ENCODE results near the gene CXCL3. TPM values are rescaled to one million over a fixed set of nuclear protein-coding genes. Genes with fewer than 3 reads are reported as not detected.

Gene CXCL3
- total RNA-seq, 1 donor from 2014 or later, result 1.4 TPM

- FAIRE-seq (no peak), DNase-seq (ENCODE audit: low read depth) (no peak)
- no peak overlapping the region for H3K27ac Mint-ChIP-seq (ENCODE audit: unreplicated experiment)
- no peak overlapping the region for H2AFZ ChIP-seq (ENCODE audit: low read depth, low read length)
- H3K27me3 ChIP-seq (ENCODE audit: insufficient read depth, low read length), result no peaks in the 10 kb centered on the region
- H3K9ac ChIP-seq (ENCODE audit: low read length), result no peak overlapping the region
- H3K4me3 ChIP-seq (ENCODE audit: insufficient read depth, low read depth, low read length), result no peak overlapping the region
- H3K4me3 Mint-ChIP-seq (ENCODE audit: unreplicated experiment), result no peak overlapping the region
- H3K4me2 ChIP-seq (ENCODE audit: low read length), result no peak overlapping the region
- H3K36me3 Mint-ChIP-seq (ENCODE audit: low read depth, unreplicated experiment), result no peaks in the 10 kb centered on the region
- peaks cover 6% of the 10 kb centered on the region for H3K4me1 Mint-ChIP-seq (ENCODE audit: low read depth, unreplicated experiment)
- no peaks in the 10 kb centered on the region for H4K20me1 ChIP-seq (ENCODE audit: insufficient read depth, low read length)
- H3K79me2 ChIP-seq (ENCODE audit: insufficient read depth, low read length), result no peaks in the 10 kb centered on the region
- TF ChIP-seq, protein P1, sequence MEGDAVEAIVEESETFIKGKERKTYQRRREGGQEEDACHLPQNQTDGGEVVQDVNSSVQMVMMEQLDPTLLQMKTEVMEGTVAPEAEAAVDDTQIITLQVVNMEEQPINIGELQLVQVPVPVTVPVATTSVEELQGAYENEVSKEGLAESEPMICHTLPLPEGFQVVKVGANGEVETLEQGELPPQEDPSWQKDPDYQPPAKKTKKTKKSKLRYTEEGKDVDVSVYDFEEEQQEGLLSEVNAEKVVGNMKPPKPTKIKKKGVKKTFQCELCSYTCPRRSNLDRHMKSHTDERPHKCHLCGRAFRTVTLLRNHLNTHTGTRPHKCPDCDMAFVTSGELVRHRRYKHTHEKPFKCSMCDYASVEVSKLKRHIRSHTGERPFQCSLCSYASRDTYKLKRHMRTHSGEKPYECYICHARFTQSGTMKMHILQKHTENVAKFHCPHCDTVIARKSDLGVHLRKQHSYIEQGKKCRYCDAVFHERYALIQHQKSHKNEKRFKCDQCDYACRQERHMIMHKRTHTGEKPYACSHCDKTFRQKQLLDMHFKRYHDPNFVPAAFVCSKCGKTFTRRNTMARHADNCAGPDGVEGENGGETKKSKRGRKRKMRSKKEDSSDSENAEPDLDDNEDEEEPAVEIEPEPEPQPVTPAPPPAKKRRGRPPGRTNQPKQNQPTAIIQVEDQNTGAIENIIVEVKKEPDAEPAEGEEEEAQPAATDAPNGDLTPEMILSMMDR (IDR thresholded peaks at IDR 0.05; ENCODE audit: insufficient read depth, low read depth, low read length), result no peak
- no peak for TF ChIP-seq EZH2 (IDR thresholded peaks at IDR 0.05; ENCODE audit: insufficient read depth, low read length)
- H3K27me3 Mint-ChIP-seq (ENCODE audit: low read depth, unreplicated experiment), result no peaks in the 10 kb centered on the region
- H3K27ac ChIP-seq (ENCODE audit: low read depth, low read length), result no peak overlapping the region
- no peaks in the 10 kb centered on the region for H3K36me3 ChIP-seq (ENCODE audit: insufficient read depth, low read length)
- H3K9me3 Mint-ChIP-seq (ENCODE audit: unreplicated experiment), result peaks cover 6% of the 10 kb centered on the region
- no peaks in the 10 kb centered on the region for H3K4me1 ChIP-seq (ENCODE audit: insufficient read depth, low read length)
- no peaks in the 10 kb centered on the region for H3K9me3 ChIP-seq (ENCODE audit: insufficient read depth, low read depth, low read length)
These were observed 8.7 kb upstream of the CXCL3 start for GRCh38 chr4:74047152-74047551.

GRCh38 chr4:74045772-74046171 is 7.3 kb upstream of the CXCL3 start:
- Histone ChIP-seq H2AFZ (ENCODE audit: low read depth, low read length) (no peak overlapping the region), H3K36me3 (ENCODE audit: insufficient read depth, low read length) (no peaks in the 10 kb centered on the region), H3K27ac (ENCODE audit: low read depth, low read length) (no peak overlapping the region), H3K27me3 (ENCODE audit: insufficient read depth, low read length) (no peaks in the 10 kb centered on the region), H3K4me1 (ENCODE audit: insufficient read depth, low read length) (no peaks in the 10 kb centered on the region), H4K20me1 (ENCODE audit: insufficient read depth, low read length) (no peaks in the 10 kb centered on the region), H3K4me3 (ENCODE audit: insufficient read depth, low read depth, low read length) (no peak overlapping the region), H3K79me2 (ENCODE audit: insufficient read depth, low read length) (no peaks in the 10 kb centered on the region), H3K9ac (ENCODE audit: low read length) (no peak overlapping the region), H3K4me2 (ENCODE audit: low read length) (no peak overlapping the region), H3K9me3 (ENCODE audit: insufficient read depth, low read depth, low read length) (no peaks in the 10 kb centered on the region)
- Mint-ChIP-seq H3K4me1 (ENCODE audit: low read depth, unreplicated experiment) (peaks cover 6% of the 10 kb centered on the region), H3K9me3 (ENCODE audit: unreplicated experiment) (peaks cover 6% of the 10 kb centered on the region), H3K27ac (ENCODE audit: unreplicated experiment) (no peak overlapping the region), H3K36me3 (ENCODE audit: low read depth, unreplicated experiment) (no peaks in the 10 kb centered on the region), H3K27me3 (ENCODE audit: low read depth, unreplicated experiment) (no peaks in the 10 kb centered on the region), H3K4me3 (ENCODE audit: unreplicated experiment) (no peak overlapping the region)
- TF ChIP-seq, protein P1 (IDR thresholded peaks at IDR 0.05; ENCODE audit: insufficient read depth, low read depth, low read length), result no peak
- TF ChIP-seq EZH2 (IDR thresholded peaks at IDR 0.05; ENCODE audit: insufficient read depth, low read length), result no peak
- FAIRE-seq (no peak), DNase-seq (ENCODE audit: low read depth) (no peak)

DNA sequence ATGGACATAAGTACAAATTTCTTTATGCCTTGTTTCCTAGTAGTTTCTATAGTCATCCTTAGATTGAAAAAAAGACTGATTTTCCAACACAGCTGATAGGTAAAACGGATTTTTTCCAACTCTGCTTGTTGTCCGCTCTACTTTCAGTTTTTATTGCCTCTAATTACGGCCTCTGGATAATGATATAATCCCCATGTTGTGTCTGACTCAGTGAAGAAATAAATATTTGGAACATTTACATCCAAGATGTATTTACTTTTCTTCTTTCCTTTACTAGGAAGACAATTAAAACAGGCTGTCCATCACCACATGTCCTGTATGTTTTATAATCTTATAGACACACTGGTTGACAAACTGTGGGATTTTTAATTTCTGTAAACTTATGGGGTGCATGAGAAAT is 6.8 kb upstream of the CXCL3 start:
- Mint-ChIP-seq H3K9me3 (ENCODE audit: unreplicated experiment) (peaks cover 6% of the 10 kb centered on the region), H3K27me3 (ENCODE audit: low read depth, unreplicated experiment) (no peaks in the 10 kb centered on the region), H3K36me3 (ENCODE audit: low read depth, unreplicated experiment) (no peaks in the 10 kb centered on the region), H3K4me3 (ENCODE audit: unreplicated experiment) (no peak overlapping the region), H3K4me1 (ENCODE audit: low read depth, unreplicated experiment) (peaks cover 6% of the 10 kb centered on the region), H3K27ac (ENCODE audit: unreplicated experiment) (no peak overlapping the region)
- Histone ChIP-seq H3K4me3 (ENCODE audit: insufficient read depth, low read depth, low read length) (no peak overlapping the region), H3K27ac (ENCODE audit: low read depth, low read length) (no peak overlapping the region), H3K4me1 (ENCODE audit: insufficient read depth, low read length) (no peaks in the 10 kb centered on the region), H3K9ac (ENCODE audit: low read length) (no peak overlapping the region), H3K27me3 (ENCODE audit: insufficient read depth, low read length) (no peaks in the 10 kb centered on the region), H3K79me2 (ENCODE audit: insufficient read depth, low read length) (no peaks in the 10 kb centered on the region), H3K4me2 (ENCODE audit: low read length) (no peak overlapping the region), H2AFZ (ENCODE audit: low read depth, low read length) (no peak overlapping the region), H3K9me3 (ENCODE audit: insufficient read depth, low read depth, low read length) (no peaks in the 10 kb centered on the region), H4K20me1 (ENCODE audit: insufficient read depth, low read length) (no peaks in the 10 kb centered on the region), H3K36me3 (ENCODE audit: insufficient read depth, low read length) (no peaks in the 10 kb centered on the region)
- DNase-seq (ENCODE audit: low read depth) (no peak), FAIRE-seq (no peak)
- no peak for TF ChIP-seq EZH2 (IDR thresholded peaks at IDR 0.05; ENCODE audit: insufficient read depth, low read length)
- TF ChIP-seq, protein P1 (IDR thresholded peaks at IDR 0.05; ENCODE audit: insufficient read depth, low read depth, low read length), result no peak

Measured in astrocyte (in vitro differentiated cells and primary cell).